ENCODE results near the gene PLAC9.

PLAC9 gene

DNA sequence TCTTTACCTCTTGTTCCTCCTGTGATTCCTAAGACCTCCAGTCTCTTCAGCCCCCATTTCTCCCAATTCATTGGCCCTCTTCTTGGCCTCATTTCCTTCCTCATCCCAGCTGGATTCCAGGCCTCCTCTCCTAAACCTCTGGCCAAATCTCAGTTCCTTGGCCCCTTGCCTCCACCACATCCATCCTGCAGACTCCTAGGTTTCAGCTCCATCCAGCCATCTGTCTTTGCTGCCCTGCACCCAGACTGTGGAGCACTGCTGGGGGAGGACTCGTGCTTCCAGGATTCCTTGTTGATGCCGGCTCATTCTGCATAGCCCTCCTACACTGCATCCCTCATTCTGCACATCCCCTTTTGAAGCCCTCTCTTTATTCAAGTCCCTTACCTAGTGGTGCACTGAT lies 6.7 kb downstream of the PLAC9 start:
- DNase-seq (ENCODE audit: low read depth), result no peak

DNA sequence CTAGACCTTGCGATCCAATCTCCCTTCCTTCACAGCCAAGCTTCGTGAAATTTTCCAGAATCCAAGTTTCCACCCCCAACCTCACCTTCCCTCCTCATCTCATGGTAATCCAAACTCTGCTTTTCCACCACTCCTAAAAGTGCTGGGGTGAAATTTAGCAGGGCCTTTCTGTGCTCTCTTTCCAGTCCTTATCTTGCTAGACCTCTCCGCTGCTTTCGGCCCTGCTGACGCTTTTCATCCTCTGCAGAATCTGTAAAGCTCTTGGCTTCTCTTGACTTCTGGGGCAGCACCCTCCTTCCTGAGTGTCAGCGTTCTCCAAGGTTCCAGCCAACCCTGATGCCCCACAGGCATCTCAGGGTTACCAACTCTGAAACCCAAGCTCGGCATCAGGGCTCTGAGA lies 7.7 kb downstream of the PLAC9 start:
- no peak for DNase-seq (ENCODE audit: low read depth)

DNA sequence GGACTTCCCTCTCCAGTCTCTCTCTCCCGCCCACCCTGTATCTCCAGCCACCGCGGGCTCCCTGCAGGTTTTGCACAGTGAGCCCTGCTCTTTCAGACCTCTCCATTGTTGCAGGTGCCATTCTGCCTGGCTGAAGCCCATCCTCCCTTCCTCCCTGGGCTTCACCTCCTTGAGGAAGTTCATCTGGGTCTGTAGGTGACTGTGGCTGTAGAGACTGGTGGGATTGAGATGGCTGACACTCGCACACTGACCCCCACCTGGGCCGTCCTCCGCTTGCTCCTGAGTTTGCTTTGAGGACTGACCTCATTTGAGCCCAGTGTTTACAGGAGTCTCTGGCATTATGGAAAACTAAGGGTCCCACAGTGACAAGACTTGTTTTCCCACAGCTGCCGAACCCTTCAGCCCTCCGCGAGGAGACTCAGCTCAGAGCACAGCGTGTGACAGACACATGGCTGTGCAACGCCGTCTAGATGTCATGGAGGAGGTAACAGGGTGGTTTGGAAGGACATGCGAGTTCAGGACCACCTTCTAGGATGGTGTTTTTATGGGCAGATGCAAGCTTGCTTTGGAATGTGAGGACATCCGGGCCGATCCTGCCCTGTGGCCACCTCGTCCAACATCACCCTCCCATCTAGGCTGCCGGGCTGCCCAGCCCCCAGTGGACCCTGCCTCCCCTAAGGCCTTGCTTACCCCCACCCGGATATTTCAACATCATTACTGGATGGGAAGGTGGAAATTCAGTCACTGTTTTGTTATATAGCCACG lies 9.3 kb downstream of the PLAC9 start:
- no peak for DNase-seq (ENCODE audit: low read depth)

DNA sequence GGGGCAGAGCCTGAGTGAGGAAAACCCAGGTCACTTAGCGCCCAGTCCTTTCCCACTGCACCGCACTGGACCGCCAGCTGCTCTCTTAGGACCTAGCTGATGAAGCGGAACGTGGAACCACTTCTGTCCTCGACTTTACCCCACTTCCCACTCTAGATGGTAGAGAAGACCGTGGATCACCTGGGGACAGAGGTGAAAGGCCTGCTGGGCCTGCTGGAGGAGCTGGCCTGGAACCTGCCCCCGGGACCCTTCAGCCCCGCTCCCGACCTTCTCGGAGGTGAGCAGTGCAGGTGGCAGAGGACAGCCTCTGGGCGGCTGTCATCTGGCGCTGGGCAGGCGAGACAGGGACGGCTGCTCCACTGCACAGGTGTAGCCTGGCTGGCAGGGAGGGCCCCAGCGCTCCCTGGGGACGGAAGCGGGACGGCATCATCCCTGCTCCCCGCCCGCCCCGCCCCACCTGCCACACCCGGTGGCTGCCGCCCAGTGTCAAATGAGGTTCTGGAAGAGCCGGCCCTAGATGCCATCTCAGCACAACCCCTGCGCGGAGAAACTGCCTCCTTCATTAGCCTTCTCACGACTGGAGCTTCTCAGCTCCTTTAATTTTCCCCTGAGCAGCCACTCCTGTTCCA lies 11.7 kb downstream of the PLAC9 start:
- no peak for DNase-seq (ENCODE audit: low read depth)

DNA sequence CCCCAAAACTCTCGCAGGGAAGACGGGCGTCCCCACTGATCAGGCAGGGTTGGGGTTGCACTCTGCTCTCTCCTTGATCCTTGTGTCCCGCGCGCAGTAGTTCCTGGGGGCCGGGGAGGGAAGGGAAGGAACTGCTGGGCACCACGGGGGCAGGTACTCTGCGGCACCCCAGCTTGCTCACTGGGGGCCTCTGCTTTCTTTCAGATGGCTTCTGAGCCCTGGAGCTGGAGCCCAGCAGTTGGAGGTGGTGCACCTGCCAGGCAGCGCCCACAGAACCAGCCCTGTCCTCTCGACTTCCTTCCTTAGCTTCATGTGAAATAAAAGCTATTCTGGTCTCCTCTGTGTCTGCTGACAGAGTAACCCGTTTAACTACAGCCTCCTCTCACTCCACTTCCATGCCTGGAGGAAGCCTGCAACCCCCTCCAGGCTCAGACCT lies 12.2 kb downstream of the PLAC9 start:
- no peak for DNase-seq (ENCODE audit: low read depth)

DNA sequence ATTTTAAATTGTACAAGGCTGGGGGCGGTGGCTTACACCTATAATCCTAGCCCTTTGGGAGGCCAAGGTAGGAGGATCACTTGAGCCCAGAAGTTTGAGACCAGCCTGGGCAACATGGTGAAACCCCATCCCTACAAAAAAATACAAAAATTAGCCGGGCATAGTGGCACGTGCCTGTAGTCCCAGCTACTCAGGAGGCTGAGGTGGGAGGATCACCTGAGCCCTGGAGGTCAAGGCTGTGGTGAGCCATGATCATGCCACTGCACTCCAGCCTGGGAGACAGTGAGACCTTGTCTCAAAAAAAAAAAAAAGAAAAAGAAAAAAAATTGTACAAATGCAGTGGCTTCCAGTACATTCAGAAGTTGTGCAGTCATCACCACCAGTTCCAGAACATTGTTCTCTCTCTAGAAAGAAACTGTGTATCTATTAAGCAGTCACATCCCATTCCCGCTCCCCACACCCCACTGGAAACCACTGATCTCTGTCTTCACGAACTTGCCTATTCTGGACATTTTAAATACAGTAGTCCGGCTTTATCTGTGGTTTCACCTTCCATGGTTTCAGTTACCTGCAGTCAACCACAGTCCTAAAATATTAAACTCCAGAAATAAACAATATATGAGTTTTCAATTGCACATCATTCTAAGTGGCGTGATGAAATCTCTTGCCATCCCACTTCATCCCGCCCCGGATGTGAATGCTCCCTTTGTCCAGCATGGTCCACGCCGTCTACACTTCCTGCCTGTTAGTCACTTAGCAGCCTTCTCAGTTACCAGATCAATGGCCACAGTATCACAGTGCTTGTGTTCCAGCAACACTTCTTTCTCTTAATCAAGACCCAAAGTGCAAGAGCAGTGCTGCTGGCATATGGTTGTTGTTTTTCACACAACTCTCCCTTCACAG lies 13.1 kb downstream of the PLAC9 start:
- DNase-seq (ENCODE audit: low read depth), result peak; percentile 88

DNA sequence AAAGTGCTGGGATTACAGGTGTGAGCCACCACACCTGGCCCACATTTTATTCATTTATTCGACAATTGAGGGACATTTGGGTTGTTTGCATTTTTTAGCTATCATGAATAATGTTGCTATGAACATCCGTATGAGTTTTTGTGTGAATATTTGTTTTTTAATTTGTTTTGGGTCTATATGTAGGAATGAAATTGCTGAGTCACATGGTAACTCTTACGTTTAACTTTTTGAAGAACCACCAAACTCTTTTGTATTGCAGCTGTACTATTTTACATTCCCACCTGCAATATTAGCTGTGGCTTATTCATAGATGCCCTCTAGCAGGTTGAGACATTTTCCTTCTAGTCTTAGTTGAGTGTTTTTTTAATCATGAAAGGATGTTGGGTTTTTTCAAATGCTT lies 14.4 kb downstream of the PLAC9 start:
- DNase-seq (ENCODE audit: low read depth), result no peak

DNA sequence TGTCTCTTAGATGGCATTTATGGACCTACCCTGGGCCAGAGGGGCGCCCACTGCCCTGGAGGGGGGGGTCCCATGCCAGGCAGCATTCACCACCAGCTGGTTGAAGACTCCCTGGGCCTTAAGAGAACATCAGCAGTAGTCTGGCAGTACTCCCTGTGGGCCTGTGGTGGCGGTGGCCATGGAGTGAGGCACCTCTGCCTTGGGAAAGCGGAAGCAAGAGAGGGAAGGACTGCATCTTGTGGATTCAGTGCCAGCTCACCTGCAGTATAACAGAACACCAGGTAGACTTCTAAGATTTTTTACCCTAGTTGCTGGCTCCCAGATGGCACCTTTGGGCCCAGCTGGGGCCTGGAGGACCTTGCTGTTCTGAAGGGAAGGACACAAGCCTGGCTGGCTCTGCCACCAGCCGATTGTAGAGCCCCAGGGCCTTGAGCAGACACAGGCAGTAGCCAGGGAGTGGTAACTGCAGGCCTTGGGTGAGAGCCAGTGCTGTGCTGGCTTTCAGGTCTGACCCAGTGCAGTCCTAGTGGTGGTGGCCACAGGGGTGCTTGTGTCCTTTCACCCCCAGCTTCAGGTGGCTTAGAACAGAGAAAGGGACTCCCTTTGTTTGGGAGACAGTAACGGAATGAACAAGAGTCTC lies 15.8 kb downstream of the PLAC9 start:
- no peak for DNase-seq (ENCODE audit: low read depth)

DNA sequence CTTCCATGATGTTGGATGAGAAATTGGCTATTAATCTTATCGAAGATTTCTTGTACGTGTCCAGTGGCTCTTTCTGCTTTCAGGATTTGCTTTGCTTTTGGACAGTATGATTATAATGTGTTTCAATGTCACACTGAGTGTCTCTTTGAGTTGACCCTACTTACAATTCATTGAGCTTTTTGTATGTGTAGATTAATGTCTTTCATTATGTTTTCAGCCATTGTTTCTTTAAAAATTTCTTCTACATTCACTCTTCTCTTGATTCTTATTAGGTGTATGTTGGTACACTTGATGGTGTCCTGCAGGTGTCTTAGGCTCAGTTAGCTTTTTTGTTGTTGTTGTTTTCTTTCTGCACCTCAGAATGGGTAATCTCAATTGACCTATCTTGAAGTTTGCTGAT lies 16.6 kb downstream of the PLAC9 start:
- no peak for DNase-seq (ENCODE audit: low read depth)

DNA sequence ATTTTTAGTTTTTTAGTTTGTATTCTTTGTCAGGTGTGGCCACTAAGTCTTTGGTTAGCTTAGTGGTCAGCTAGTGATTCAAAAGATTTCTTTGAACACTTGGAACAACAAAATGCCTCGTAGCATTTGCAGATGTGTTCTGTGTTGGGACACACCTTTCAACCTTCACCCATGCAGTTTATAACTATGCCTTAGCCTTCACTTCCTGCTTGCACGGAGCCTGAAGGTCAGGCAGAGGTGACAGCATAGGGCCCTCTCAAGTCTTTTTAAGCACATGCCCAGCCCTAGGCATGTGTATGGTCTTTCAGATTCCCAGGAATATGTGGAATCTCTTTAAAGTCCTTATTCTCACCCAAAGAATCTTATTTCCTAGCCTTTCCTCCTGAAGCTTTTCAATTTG lies 17.6 kb downstream of the PLAC9 start:
- no peak for DNase-seq (ENCODE audit: low read depth)

DNA sequence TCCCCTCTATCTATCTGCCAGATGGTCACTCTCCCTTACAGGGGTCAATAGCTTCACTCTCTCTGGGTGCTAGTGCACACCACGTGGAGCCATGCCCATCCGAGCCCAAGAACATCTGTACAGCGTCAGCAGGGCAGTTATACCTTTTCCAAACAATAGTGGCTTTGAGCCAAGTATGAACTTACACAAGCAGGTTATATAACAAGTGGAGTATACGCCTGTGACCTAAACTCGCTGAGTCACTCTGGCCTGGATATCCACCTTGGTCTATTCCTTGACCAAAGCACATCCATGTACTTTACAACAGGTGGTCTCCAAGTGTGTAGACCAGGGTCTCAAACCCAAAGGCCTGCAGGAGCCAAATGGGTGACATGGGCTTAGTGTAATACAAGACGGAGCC lies 20.3 kb downstream of the PLAC9 start:
- no peak for DNase-seq (ENCODE audit: low read depth)

DNA sequence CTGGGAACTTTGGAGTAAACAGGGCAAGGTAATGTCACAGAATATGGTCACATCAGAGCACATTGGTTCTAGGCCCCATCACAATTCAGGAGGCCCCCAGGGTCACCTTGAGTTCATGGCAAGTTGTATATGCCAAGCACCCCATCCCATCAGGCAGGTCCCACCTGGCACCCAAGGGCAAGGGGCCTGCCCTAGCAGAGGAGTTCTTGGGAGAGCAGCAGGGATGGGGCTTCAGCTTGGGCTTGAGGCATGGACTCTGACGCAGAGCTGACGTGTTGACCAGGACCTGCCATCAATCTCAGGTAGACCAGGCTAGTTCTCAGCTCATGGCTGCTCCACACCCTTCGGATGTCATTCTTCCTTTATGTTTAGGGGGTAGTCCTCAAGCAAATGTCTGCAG lies 20.9 kb downstream of the PLAC9 start:
- no peak for DNase-seq (ENCODE audit: low read depth)

DNA sequence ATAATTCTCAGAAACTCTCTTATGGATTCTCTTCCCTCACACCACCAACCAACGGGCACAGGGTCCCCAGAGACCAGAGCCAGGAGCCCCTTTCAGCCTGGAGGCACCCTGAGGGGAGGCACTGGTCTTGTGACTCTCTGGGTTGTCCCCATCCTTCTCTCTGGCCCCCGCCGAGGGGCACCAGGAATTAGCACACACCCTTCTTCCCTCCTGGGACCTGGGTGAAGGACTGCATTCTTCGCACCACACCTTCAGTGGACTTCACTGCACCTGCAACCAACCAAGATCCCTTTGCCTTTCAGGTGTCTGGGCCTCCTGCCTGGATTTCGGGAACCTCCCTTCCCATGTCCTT lies 22.1 kb downstream of the PLAC9 start:
- no peak for DNase-seq (ENCODE audit: low read depth)

DNA sequence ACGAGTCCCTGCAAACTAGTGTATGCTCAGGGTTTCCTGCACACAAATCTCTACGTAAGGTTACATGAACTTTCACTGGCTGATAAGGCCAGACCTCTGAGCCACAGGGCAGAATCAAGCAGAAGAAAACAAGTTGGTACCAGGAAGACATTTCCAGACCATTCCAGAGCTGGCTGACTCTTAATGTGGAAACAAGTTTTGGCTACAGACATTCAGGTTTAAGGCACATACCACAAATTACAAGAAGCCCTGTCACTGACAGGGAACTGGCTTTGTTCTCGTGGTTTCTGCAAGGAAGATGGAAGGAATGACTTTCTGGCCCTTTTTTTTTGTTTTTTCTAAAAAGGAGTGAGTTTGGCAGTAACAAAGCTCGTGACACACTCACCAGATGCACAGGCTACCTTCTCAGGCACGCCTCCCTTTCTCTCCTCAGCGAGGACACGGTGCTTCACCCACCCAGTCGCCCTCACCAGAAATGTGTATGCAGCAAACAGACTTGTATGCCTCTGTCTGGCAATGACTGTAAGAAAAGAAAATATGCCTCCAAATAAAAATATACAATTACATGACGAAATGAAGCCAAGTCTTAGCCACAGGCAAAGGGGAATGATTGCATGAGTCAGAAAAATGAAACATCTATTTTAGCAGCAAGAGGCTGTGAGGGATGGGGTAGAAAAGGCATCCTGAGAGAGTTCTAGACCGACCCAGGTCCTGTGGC lies 22.6 kb downstream of the PLAC9 start:
- peak; percentile 87 for DNase-seq (ENCODE audit: low read depth)

DNA sequence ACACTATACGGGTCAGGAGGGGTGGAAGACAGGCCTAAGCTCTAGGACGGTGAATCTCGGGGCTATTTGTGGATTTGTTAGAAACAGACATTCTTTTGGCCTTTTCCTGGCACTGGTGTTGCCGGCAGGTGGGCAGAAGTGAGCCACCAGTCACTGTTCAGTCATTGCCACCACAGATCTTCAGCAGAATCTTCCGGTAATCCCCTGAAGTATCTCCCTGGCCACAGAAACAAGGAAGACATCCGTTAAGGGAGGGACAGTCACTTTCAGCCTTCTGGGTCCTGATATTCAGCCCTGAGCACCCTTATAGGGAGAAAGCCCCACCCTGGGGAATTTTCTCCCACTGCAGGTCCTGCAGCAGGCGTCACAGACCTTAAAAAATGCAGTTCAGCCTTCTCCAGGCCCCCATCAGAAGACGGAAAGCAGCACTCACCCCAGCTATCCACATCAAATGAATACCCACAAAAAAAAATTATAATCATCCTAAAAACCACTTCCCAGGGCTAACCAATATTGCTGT lies 23.2 kb downstream of the PLAC9 start:
- DNase-seq (ENCODE audit: low read depth), result no peak

DNA sequence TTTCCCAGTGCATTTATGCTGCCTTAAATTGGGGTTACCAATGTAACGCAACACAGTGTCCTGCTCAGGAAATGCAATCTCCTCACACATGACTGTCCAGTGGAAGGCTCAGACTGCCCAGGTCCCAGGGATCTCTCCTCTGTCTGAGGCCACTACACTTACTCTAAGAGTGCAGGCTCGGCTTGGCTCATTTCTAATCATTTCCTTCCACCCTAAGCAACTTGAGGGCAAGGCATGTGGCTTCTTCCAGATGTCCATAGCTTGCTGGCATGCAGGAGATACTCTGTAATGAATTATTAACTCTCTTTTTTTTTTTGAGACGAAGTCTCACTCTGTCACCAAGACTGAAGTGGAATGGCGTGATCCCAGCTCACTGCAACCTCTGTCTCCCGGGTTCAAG lies 23.7 kb downstream of the PLAC9 start:
- DNase-seq (ENCODE audit: low read depth), result no peak

DNA sequence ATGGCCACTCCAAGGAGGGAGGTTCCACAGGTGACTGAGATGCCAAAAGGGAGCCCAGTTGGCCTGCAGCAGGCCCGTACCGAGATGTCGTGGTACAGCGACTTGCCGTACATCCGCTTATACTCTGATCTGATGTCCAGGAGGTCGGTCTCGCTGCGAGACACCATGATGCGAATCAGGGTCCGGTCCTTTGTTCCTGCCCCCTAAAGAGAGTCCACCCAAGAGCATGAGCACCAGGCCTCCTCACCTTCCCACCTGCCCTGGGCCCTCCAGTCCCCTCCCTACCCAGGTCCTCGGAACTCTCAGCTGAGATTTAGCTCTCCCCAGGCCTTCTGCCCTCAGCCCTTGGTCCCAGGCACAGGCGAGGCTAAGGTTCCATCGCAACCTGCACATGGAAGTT lies 25.0 kb downstream of the PLAC9 start:
- no peak for DNase-seq (ENCODE audit: low read depth)

DNA sequence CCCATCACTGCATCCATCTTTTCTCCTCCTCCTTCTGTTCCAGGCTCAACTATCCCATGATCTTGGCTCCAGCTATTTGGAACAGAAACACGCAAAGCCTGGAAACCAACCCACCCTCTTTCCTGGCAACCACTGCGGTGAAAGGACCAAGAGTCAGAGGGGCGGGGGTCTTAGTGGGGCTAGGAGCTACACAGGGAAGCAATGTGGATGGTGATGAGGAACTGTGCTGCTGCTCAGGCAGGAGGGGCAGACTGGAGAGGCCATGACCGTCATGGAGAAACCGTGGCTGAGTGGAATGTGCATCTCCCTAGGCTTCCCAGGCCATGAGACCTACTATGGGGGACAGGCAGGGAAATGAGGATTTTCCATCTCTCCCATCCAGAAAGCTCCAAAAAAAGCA lies 25.6 kb downstream of the PLAC9 start:
- no peak for DNase-seq (ENCODE audit: low read depth)

DNA sequence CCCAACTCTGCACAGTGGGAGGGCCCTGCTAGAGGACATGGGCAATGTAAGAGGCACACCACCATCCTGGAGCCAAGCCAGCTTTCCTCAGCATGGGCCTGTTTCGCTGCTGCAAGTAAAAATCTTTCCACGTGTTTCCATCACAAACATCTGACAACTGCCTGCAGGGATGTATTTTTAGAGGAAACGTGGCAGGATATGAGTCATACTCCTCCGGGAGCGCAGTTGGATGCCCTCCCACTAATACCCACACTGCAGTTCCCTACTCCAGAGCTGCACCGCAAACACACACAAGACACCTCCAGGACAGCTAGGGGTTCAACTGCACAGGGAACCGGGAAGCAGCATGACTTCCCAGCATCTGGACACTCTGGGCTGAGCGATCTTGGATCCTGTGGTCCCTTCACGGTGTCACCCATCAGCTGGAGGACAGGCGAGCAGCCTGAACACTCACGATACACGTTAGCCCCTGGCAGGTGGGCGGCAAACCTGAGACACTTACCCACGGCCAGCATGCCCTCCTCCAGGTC lies 26.1 kb downstream of the PLAC9 start:
- peak; percentile 97 for DNase-seq (ENCODE audit: low read depth)

DNA sequence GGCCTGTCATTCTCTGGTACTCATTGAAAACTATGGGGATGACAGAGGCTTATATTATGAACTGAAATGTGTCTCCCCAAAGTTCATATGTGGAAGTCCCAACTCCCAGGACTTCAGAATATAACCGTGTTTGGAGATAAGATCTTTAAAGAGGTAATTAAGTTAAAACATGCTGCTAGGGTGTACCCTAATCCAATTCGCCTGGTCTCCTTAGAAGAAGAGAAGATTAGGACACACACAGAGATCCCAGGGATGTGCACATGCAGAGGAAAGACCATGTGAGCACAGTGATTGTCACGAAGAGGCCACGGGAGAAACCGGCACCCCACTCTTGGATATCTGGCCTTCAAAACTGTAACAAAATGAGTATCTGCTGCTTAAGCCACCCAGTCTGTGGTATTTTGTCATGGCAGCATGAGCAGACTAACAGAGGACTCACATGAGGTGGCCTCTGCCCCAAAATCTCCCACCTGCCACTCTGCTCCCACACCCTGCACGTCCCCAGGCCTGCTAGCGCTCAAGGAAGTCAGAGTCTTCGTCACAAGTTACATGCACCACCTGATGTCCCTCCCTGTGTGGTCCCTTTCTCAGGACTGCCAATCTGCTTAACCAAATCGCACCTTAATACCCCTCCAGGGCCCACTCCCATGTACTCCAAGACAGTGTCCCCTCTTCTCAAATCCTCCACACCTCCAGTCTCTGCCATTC lies 26.8 kb downstream of the PLAC9 start:
- DNase-seq (ENCODE audit: low read depth), result no peak
